GM18519 (cell line): ENCODE measurements around the gene HMCES.
"Not testable (repeated sequence)": the region's sequence is repeated elsewhere in the genome, so short reads cannot be mapped to it uniquely, and the experiment has no call there.

Experiments used
- ATAC-seq: cut with Tn5 transposase; IDR thresholded peaks from one replicate; pipeline ENCODE4 v1.9.1; 2021; ENCODE audit warnings: mild to moderate bottlenecking, moderate library complexity; ENCODE audit not compliant: unreplicated experiment, low FRiP score

Gene HMCES

DNA sequence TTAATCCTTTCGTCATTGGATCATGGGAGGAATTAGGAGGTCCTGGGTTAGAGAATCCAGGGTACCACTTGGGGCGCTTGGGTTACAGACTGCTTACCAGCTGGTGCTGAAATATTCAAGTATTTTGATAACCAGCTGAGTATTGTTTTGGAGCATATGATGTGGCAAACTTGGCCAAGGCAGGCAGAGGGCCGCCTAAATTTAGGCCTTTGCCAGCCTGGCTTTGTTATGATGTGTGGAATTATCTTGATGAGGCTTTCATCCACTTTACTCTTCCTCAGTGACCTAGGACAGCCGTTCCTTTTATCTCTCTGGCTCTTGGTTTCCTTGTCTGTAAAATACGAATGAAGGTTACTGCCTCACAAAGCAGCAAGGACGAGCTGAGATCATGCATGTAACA lies 22.4 kb upstream of the HMCES start:
- ATAC-seq = no peak

DNA sequence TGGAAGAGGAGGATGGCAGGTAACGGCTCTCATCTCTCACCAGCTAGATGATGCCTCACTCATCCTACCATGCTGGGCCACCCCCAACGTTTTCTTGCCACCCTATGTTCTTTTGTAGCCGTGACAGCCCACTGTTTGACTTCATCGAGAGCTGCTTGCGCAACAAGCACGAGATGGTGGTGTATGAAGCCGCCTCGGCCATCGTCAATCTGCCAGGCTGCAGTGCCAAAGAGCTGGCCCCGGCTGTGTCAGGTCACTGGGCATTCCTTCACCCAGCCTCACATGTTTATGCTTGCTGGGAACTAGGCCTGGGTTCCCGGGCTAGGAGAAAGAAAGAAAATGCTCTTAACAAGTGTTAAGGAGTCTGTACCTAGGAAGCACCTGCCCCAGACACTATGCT lies 21.1 kb upstream of the HMCES start:
- ATAC-seq = no peak

DNA sequence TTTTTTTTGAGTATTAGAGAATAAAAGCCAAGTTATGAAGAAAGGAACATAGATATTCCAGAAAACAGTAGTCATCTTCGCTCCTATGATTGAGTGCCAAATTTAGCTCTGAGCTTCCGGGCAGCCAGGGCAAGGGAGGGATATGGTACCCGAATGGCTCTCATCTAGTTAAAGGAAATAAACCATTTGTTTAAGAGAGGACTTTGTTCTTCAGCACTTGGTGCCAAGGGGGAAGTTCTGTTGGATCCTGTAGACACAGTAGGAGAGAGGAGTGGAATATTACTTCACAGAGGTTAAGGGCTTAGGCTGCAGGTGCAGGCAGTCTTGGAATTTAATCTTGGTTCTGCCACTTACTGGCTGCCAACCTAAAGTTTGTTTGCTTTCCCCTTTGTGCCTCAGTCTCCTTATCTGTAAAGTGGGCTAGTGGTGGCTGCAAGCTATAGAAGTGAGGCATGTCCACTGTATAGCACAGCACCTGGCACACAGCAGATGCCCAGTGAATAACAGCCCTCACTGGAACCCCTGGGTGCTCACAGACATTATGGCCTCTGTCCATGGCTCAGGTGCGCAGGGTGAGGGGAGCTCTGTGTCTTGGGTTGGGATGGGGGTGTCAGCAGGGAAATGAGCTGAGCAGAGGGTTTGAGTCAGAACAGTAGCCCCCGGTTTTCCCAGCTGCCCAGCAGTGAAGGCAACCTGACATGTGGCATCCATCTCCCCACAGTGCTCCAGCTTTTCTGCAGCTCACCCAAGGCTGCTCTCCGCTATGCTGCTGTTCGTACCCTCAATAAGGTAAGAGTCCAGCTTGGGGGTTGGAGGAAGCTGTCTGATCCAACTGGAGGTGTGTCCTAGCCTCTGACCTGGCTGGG lies 18.8 kb upstream of the HMCES start:
- ATAC-seq = no peak

DNA sequence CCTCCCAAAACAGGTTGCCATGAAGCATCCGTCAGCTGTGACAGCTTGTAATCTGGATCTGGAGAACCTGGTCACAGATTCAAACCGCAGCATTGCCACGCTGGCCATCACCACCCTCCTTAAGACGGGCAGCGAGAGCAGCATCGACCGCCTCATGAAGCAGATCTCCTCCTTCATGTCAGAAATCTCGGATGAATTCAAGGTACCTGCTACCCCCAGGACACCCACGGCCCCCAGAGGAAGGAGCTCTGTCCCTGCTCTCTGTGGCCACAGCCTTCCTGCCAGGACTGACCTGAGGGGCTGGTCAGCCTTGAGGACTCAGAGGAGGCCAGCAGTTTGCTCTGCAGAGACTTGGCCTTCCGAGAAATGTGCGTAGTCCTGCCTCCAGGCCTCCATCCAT lies 18.1 kb upstream of the HMCES start:
- no peak for ATAC-seq

DNA sequence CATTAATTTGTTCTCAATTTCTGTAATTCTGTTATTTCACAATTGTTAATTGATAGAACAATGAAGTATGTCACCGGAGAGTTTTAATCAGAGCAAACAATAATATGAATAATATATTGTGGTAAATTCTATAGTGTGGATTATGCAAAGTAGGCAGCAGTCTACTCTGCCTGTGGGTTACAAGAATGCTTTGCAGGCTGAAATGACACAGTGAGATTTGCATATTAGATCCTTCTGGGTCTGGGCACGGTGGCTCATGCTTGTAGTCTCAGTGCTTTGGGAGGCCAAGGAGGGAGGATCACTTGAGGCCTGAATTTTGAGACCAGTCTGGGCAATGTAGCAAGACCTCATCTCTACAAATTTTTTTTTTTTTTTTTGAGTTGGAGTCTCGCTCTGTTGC lies 16.8 kb upstream of the HMCES start:
- ATAC-seq = no peak

DNA sequence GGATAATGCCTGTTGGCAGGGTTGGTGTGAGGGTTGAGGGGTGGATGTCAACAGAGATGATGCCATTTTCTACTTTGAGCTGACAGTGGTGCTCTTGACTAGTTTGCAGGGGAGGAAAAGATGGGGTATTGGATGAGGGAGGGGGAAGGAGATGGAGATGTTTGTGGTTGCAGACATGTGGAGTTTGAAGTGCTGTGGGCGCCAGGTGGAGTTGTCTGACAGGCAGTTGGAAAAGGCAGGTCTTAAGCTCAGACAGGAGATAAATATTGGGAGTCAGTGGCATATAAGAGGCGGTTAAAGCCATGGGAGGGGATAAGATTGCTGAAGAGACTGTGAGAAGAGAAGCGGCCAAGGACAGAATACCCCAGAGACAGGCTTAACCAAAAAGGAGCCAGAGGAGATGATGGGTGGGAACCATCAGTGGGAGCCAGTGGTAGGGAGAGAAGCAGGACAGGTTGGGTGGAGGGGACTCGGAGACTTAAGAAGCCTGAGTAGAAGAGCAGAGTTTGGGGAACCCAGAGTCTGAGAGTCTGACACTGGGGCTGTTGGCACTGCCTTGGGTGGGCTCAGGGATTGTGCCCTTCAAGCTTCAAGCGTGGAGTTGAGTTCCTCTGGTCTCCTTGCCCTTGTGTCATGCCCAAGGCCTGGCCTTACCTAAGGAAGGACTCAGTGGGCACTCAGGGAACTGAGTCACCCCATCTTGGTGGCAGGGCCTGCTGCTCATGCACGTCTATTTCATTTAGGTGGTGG lies 15.3 kb upstream of the HMCES start:
- ATAC-seq = no peak

DNA sequence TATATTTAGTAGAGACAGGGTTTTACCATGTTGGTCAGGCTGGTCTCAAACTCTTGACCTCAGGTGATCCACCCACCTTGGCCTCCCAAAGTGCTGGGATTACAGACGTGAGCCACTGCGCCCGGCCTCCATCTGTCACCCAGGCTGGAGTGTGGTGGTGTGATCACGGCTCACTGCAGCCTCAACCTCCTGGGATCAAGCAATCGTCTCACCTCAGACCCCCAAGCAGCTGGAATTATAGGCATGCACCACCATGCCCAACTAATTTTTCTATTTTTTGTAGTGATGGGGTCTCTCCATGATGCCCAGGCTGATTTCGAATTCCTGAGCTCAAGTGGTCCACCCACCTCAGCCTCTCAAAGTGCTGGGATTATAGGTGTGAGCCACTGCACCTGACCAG lies 13.7 kb upstream of the HMCES start:
- not testable (repeated sequence) for ATAC-seq

DNA sequence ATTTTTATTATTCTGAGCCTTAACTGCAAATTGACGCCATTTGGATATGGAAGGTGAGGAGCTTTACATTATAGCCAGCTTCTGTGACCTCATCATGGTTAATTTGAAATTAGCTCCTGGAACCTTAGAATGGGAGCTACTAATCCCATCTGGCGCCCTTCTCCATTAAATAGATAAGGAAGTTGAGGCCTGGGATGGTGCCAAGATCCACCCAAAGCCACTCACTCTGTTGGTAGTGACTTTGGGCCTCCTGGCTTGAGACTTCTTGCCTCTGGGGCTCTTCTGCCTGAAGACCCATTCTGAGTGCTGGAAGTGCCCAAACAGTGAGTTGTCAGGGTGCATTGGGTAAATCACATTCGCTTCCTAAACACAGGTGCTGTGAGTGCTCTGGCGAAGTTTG lies 12.0 kb upstream of the HMCES start:
- ATAC-seq = no peak

DNA sequence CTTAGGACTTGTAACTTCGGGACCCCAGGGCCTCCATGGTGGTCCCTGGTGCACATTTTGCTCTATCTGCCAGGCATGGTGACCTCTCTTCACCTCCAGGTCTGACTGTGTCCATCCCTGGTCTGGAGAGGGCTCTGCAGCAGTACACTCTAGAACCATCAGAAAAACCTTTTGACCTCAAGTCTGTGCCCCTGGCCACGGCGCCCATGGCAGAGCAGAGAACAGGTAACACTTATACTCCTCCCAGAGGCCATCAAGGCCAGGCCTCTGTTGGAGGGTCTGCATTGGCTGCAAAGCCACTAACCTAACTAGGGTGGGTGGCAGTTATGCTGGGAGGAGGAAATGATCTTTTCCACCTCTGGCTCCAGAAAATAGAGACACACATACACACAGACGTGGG lies 10.3 kb upstream of the HMCES start:
- no peak for ATAC-seq

DNA sequence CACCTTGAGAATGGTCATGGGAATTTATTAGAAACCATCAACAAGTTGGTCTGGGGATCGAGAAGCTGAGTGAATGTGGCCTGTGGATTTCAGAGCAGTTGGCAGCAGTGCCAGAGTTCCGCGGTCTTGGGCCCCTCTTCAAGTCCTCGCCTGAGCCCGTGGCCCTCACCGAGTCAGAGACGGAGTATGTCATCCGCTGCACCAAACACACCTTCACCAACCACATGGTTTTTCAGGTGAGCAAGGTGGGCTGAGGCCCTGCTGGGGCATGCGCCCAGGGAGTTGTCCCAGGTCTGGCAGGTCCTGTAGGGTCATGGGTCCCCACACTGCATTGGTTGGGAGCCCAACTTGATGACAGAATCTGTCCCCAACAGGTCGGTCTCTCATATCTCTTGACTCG lies 7.0 kb upstream of the HMCES start:
- ATAC-seq = no peak

DNA sequence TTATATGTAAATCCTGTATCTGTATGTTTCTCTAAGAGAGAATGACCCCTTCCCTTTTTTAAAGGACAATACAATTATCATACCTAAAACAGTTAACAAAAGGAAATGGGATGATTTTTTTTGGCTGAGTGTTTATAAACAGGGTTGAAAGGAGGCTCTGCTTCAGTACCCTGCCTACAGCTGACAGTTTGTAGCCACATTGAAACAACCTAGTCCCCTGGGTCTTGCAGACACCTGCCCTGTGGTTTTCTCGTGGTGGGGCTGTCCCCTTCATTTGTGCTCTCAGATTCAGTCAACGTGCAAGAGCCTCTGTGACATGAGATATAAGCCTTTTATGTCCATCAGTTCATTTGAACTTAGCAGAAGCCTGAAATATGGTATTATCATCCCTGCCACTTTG lies 2.3 kb upstream of the HMCES start:
- ATAC-seq = peak; percentile 78

DNA sequence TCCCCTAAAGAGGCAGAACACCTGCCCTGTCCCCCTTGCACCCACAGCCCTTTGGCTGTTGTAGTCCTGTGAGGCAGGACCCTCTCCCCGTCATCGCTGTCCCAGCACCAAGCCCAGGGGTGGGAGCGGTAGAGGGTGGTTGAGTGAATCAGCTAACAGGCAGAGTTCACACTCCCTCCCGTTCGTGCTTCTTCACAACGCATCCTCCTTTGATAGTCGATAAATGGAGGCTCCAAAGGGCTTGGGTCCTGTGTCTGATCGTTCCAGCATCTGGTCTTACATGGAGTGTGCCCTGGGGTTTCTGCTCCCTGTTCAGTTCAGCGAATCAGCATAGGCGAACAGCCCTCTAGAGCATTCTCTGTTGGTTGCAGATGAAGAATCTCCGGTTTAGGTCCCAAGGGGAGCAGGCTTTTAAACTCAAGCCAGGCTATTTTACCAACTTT lies 820 bp upstream of the HMCES start:
- ATAC-seq = no peak

DNA sequence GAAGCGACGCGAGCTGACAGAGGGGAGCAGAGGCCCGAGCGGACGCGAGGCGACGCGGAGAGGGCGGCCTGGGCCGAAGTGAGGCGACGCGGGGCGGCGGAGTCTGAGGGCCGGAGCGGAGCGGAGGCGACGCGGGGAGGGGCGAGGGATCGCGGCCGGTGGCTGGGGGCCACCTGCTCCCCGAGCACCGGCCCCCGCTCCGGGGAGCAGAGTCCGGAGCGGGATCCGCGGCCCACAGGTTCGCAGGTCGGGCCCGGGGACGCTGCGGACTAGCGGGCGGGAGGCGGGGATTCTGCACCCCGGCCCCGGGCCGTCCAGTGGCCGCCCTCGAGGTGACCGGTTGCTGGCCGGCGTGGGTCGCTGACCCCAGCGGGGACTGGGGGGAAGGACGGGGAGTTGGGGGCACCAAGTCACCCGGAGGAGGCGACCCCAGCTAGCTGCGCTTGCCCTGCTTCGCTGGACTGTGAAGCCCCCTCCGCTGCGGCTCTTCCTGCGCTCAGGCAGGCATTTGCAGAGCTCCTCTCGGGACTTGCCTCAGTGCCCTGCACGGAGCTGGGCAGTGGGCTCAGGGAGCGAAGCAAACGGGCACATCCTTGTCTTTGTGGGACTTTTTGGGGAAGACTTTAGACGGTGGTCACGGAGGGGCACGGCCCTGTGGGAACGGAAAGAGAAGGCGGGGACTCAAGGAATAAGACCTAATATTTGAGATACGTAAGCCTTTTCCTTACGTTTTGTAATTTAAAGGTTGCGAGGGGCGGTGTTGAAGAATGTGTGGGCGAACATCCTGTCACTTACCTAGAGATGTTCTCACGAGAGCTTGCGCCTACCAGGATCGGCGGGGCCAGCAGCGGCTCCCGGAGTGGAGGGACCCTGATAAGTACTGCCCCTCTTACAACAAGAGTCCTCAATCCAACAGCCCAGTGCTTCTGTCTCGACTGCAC lies 566 bp downstream of the HMCES start:
- no peak for ATAC-seq

DNA sequence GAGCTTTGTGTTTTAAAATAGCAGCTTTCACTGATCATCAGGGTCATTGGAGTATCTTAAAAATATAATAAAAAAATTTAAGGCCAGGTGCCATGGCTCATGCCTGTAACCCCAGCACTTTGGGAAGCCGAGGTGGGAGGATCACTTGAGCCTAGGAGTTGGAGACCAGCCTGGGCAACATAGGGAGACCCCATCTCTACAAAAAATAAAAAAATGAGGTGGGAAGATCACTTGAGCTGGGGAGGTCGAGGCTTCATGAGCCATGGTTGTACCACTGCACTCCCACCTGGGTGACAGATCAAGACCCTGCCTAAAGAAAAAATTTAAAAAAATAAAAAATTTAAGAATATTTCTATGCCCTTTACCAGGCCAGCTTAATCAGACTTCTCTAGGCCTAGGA lies 1.5 kb downstream of the HMCES start:
- no peak for ATAC-seq

DNA sequence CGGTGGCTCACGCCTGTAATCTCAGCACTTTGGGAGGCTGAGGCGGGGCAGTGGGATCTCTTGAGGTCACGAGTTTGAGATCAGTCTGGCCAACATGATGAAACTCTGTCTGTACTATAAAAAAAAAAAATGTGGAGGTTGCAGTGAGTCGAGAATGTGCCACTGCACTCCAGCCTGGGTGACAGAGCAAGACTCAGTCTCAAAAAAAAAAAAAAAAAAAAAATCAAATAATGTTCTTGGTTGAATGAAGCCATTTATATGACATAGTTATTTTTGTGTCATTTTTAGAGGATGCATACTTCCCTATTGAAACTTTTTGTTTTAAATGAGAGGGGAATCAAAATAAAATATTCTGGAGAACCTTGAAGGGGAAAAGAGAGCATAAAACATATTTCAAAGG lies 3.1 kb downstream of the HMCES start:
- no peak for ATAC-seq

DNA sequence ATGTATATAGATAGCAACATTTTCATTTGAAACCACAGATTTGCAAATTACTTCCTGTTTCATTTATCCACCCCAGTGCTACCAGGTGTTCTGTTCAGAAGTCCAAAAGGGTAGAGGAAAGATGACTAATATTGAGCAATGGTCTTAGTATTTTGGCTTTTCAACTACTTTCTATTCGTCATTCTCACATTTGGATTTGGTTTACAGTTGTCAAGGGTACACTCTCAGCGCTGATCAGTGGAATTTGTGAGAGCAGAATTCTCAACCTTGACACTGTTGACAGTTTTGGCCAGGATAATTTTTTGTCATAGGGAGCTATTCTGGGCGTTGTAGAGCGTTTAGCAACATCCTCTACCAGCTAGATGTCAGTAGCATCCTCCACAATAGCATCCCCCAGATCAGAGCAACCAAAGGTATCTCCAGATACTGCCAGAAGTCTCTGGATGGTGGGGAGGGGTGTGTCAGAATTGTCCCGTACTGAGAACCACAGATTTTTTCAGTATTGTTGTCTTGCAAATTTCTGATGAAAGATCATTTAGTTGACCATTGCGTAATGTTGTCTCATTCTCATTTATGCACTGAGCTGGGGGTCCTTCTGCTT lies 4.2 kb downstream of the HMCES start:
- peak; percentile 71 for ATAC-seq

DNA sequence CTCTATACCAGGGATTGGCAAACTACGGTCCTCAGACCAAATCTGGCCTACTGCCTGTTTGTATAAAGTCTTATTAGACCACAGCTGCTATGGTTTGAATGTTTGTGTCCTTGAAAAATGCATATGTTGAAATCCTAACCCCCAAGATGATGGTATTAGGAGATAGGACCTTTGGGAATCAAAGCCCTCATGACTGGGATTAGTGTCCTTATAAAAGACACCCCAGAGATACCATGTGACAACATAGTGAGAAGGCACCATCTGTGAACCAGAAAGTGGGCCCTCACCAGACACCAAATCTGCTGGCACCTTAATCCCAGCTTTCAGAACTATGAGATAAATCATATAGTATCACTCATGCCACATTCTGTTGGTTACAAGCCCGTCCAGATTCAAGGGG lies 7.4 kb downstream of the HMCES start:
- no peak for ATAC-seq

DNA sequence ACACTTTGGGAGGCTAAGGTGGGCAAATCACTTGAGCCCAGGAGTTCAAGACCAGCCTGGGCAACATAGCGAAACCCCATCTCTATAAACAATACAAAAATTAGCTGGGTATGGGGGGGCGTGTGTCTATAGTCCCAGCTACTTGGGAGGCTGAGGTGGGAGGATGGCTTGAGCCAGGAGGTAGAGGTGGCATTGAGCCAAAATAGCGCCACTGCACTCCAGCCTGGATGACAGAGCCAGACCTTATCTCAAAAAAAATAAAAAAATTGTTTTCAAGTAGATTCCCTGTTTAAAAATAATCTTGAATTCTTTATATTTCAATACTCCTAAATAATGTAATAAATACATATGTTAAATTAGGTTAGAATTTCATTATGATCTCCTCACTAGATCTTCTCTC lies 9.8 kb downstream of the HMCES start:
- ATAC-seq = no peak

DNA sequence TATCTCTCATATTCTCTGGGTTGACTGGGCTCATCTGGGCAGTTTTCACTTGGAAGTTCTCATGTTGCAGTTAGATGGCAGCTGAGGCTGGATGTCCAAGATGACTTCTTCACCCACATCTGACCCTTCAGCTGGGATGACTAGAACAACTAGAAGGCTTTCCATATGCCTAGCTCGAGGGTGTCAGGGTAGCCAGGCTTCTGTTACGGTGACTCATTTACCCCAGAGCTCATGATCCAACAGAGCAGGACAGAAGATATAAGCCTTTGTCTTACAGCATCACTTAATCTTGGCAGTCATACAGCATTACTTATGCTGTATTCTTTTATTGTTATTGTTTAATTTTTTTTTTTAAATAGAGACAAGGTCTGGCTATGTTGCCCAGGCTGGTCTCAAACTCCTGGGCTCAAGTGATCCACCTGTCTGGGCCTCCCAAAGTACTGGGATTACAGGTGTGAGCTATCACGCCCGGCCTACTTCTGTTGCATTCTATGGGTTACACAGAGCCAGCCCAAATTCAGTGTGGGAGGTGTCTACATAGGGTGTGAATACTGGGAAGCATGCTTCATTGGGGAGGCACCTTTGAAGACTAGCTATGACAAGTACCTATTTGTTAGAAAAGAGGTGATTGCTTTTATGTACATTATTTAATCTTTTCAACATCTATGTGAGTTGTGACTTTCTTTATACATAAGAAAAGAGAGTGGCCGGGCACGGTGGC lies 10.7 kb downstream of the HMCES start:
- no peak for ATAC-seq
